Coronary artery (tissue), 2 donors: ENCODE measurements around the gene BCL6B.

ENCODE experiments used
- DNase-seq: peaks from one replicate; pipeline ENCODE4 v3.0.0-alpha.2; 2017; ENCODE audit warnings: low spot score
- H3K27ac ChIP-seq, 2 donors: fragments of 200-600 bp; sonication (generic); one replicate each; pipeline ENCODE4 v1.5.1; 2016 to 2019
- H3K4me3 ChIP-seq: fragments of 200-600 bp; sonication (generic); 2 replicates; pipeline ENCODE4 v1.5.1; 2016; ENCODE audit warnings: mild to moderate bottlenecking, moderate library complexity
- CTCF ChIP-seq: fragments of 200-600 bp; sonication (generic); IDR thresholded peaks from one replicate; pipeline ENCODE4 v1.5.1; 2019; ENCODE audit warnings: antibody characterized with exemption

BCL6B gene

GRCh38 chr17:7011415-7011814 lies 11.4 kb upstream of the BCL6B start:
- Histone ChIP-seq H3K27ac (no peak overlapping the region), H3K4me3 (peak overlapping the region; percentile 93)
- TF ChIP-seq CTCF: no peak
- DNase-seq: no peak

- DNase-seq: no peak
- TF ChIP-seq CTCF: no peak
- Histone ChIP-seq H3K4me3 (peak overlapping the region; percentile 93), H3K27ac (peak overlapping the region; percentile 93 to 96)
Measured at GRCh38 chr17:7011942-7012254, 11.0 kb upstream of the BCL6B start.

GRCh38 chr17:7014261-7014994 lies 8.4 kb upstream of the BCL6B start:
- DNase-seq: peak; percentile 98
- TF ChIP-seq CTCF: peak; percentile 65
- H3K27ac ChIP-seq: peak overlapping the region; percentile 93 to 96
- H3K4me3 ChIP-seq: peak overlapping the region; percentile 93

- Histone ChIP-seq H3K4me3 (peak overlapping the region; percentile 93), H3K27ac (peak overlapping the region; percentile 93 to 96)
- no peak for TF ChIP-seq CTCF
- no peak for DNase-seq
Measured at GRCh38 chr17:7014995-7015958, 7.6 kb upstream of the BCL6B start.

GRCh38 chr17:7016418-7016817 lies 6.4 kb upstream of the BCL6B start:
- TF ChIP-seq CTCF: no peak
- H3K4me3 ChIP-seq: no peak overlapping the region
- no peak for DNase-seq
- H3K27ac ChIP-seq: peak overlapping the region; percentile 95 to 96

- DNase-seq: no peak
- Histone ChIP-seq H3K27ac (peak overlapping the region; percentile 95 to 96), H3K4me3 (peak overlapping the region; percentile 84)
- TF ChIP-seq CTCF: no peak
Measured at GRCh38 chr17:7016886-7017826, 5.7 kb upstream of the BCL6B start.
